NCI-H510A treated with DMSO at 0.1 percent for 48 hours (cell line): ENCODE data around the gene CLDN2.
"Not testable (repeated sequence)": the region's sequence is repeated elsewhere in the genome, so short reads cannot be mapped to it uniquely, and the experiment has no call there.

Source experiments
- DNase-seq: peaks from one replicate; lab custom pipeline; 2025; lab: John Stamatoyannopoulos, UW

The CLDN2 gene

GRCh38 chrX:106959901-106960300, 39.7 kb downstream of the CLDN2 start:
- DNase-seq: no peak

GRCh38 chrX:106963111-106963510, 42.9 kb downstream of the CLDN2 start:
- DNase-seq: no peak

GRCh38 chrX:106964290-106964689, 44.1 kb downstream of the CLDN2 start:
- no peak for DNase-seq

GRCh38 chrX:106966547-106966946, 46.3 kb downstream of the CLDN2 start:
- not testable (repeated sequence) for DNase-seq

GRCh38 chrX:106972896-106973295, 52.7 kb downstream of the CLDN2 start:
- no peak for DNase-seq

- no peak for DNase-seq
Measured at GRCh38 chrX:106973433-106974149, 53.4 kb downstream of the CLDN2 start.

- DNase-seq: no peak
Measured at GRCh38 chrX:106976416-106976815, 56.2 kb downstream of the CLDN2 start.
